A549 (cell line): ENCODE data around the gene GRID1. TPM values are rescaled to one million over a fixed set of nuclear protein-coding genes. Genes with fewer than 3 reads are reported as not detected.

ENCODE experiments used
- ATAC-seq, 2 experiments: fragments of 200-7000 bp in 1 of 2; fragments of >200 bp in 1 of 2; cut with Nextera tagmentation in 1 of 2; cut with Tn5 transposase in 1 of 2; 3 replicates each; pipeline versions ENCODE4 v1.8.0 to v1.9.1; 2018 to 2020; ENCODE audit warnings: mild to moderate bottlenecking in 1 of 2, moderate library complexity in 1 of 2
- CTCF ChIA-PET: fragments of 300-600 bp; sonication (Branson Sonifier 250); formaldehyde crosslinking; extraction: SDS; loops from one replicate; lab custom pipeline; 2021; ENCODE audit warnings: antibody characterized with exemption, inconsistent platforms; lab: Yijun Ruan, JAX
- POLR2A ChIA-PET: fragments of 350-600 bp; formaldehyde crosslinking; extraction: SDS; loops from one replicate; lab custom pipeline; 2021; ENCODE audit warnings: antibody characterized with exemption, inconsistent platforms; lab: Yijun Ruan, JAX
- DNase-seq, 2 experiments: peaks; one replicate each; pipeline versions ENCODE4 v3.0.0 to v3.0.0-alpha.2; 2011 to 2016; ENCODE audit warnings: low read depth in 1 of 2, low spot score in 1 of 2
- FAIRE-seq: peaks from 2 replicates; lab custom pipeline; 2011; peaks lifted over from hg19 to GRCh38; lab: Jason Lieb, UNC
- H3K27ac ChIP-seq, 2 experiments: fragments of >200 bp; sonication (Bioruptor Twin); formaldehyde crosslinking; 3 replicates each; pipeline ENCODE4 v1.5.1; 2016 to 2017
- H3K4me1 ChIP-seq: fragments of >200 bp; sonication (Bioruptor Twin); formaldehyde crosslinking; 3 replicates; pipeline ENCODE4 v1.6.1; 2016
- H3K4me2 ChIP-seq: fragments of >200 bp; sonication (Bioruptor Twin); formaldehyde crosslinking; 3 replicates; pipeline ENCODE4 v1.6.1; 2016
- H3K4me3 ChIP-seq: fragments of >200 bp; sonication (Bioruptor Twin); formaldehyde crosslinking; 3 replicates; pipeline ENCODE4 v1.5.1; 2016
- H3K9me3 ChIP-seq: fragments of >200 bp; sonication (Bioruptor Twin); formaldehyde crosslinking; 3 replicates; pipeline ENCODE4 v1.6.1; 2016
- CHD2 ChIP-seq: fragments of 150-350 bp; IDR thresholded peaks from 2 replicates; pipeline ENCODE4 v1.6.1; 2014; ENCODE audit warnings: low read length; ENCODE audit not compliant: partially characterized antibody
- CHD4 ChIP-seq: fragments of 200-600 bp; sonication (generic); IDR thresholded peaks from 2 replicates; pipeline ENCODE4 v1.6.1; 2016; ENCODE audit warnings: antibody characterized with exemption, mild to moderate bottlenecking, borderline replicate concordance
- EHF ChIP-seq: fragments of 250-450 bp; sonication (Bioruptor Pico); IDR thresholded peaks from 2 replicates; pipeline ENCODE4 v1.5.0; 2020; ENCODE audit warnings: mild to moderate bottlenecking
- EHMT2 ChIP-seq: fragments of 200-600 bp; sonication (generic); IDR thresholded peaks from 2 replicates; pipeline ENCODE4 v1.6.1; 2016; ENCODE audit warnings: antibody characterized with exemption, low read depth, mild to moderate bottlenecking, moderate library complexity
- FOSB ChIP-seq: fragments of 250-450 bp; sonication (Bioruptor Pico); IDR thresholded peaks from 2 replicates; pipeline ENCODE4 v1.5.0; 2020; ENCODE audit warnings: mild to moderate bottlenecking, moderate library complexity
- FOXS1 ChIP-seq: fragments of 250-450 bp; sonication (Bioruptor Pico); IDR thresholded peaks from 2 replicates; pipeline ENCODE4 v1.5.0; 2020; ENCODE audit warnings: mild to moderate bottlenecking, moderate library complexity
- GATA3 ChIP-seq: IDR thresholded peaks from 2 replicates; pipeline ENCODE4 v1.6.1; 2012; ENCODE audit warnings: borderline replicate concordance
- HDAC2 ChIP-seq: fragments of 200-600 bp; sonication (generic); IDR thresholded peaks from 2 replicates; pipeline ENCODE4 v1.6.1; 2016
- HMGXB4 ChIP-seq: fragments of 250-450 bp; sonication (Bioruptor Pico); IDR thresholded peaks from 2 replicates; pipeline ENCODE4 v1.5.0; 2021; ENCODE audit warnings: mild to moderate bottlenecking, moderate library complexity, borderline replicate concordance
- HOXB13 ChIP-seq: fragments of 250-450 bp; sonication (Bioruptor Pico); IDR thresholded peaks from 2 replicates; pipeline ENCODE4 v1.5.0; 2020; ENCODE audit warnings: low read depth, mild to moderate bottlenecking, moderate library complexity
- JUN ChIP-seq, 2 experiments: fragments of >200 bp; sonication (Bioruptor Twin); formaldehyde crosslinking; IDR thresholded peaks; 2 replicates in 1 of 2; 3 replicates in 1 of 2; pipeline ENCODE4 v1.6.1; 2016 to 2017
- KDM1A ChIP-seq: fragments of 200-600 bp; sonication (generic); IDR thresholded peaks from 2 replicates; pipeline ENCODE4 v1.6.1; 2016; ENCODE audit warnings: low read depth, mild to moderate bottlenecking
- KDM5A ChIP-seq: fragments of 200-600 bp; sonication (generic); IDR thresholded peaks from 2 replicates; pipeline ENCODE4 v1.6.1; 2016; ENCODE audit warnings: antibody characterized with exemption, mild to moderate bottlenecking
- MAZ ChIP-seq: fragments of 150-350 bp; IDR thresholded peaks from 2 replicates; pipeline ENCODE4 v1.6.1; 2014; ENCODE audit warnings: antibody characterized with exemption, low read depth, low read length, borderline replicate concordance
- NFE2L2 ChIP-seq: fragments of 150-350 bp; conservative IDR thresholded peaks from 2 replicates; pipeline ENCODE4 v1.6.1; 2014; ENCODE audit warnings: low read length
- NPAS2 ChIP-seq: fragments of 250-450 bp; sonication (Bioruptor Pico); IDR thresholded peaks from 2 replicates; pipeline ENCODE4 v1.8.0; 2022; ENCODE audit warnings: mild to moderate bottlenecking, moderate library complexity, borderline replicate concordance
- REST ChIP-seq: fragments of 200-600 bp; sonication (generic); IDR thresholded peaks from 2 replicates; pipeline ENCODE4 v1.6.1; 2016; ENCODE audit warnings: antibody characterized with exemption, mild to moderate bottlenecking, moderate library complexity
- TFCP2L1 ChIP-seq: fragments of 250-450 bp; sonication (Bioruptor Pico); IDR thresholded peaks from 2 replicates; pipeline ENCODE4 v1.5.0; 2021; ENCODE audit warnings: mild to moderate bottlenecking
- ZNF302 ChIP-seq: fragments of 250-450 bp; sonication (Bioruptor Pico); IDR thresholded peaks from 2 replicates; pipeline ENCODE4 v1.9.0; 2021; ENCODE audit warnings: inconsistent platforms, mild to moderate bottlenecking, moderate library complexity
- ZSCAN20 ChIP-seq: fragments of 250-450 bp; sonication (Bioruptor Pico); IDR thresholded peaks from 2 replicates; pipeline ENCODE4 v1.8.0; 2022; ENCODE audit warnings: mild to moderate bottlenecking, moderate library complexity
- WGBS: methylation state at CpG from one replicate; pipeline ENCODE4 v1.1.6; 2017; ENCODE audit errors: missing lambda C conversion rate; 5-methylcytosine and 5-hydroxymethylcytosine counted together
- polyA plus RNA-seq, 4 experiments: library from polyadenylated mRNA; depleted of rRNA in 3 of 4; stranded (reverse); fragments of >200 nt; fragmentation: RNase III in 1 of 4; extraction: RNeasy Plus Mini Kit Qiagen cat#74134 plus additional on column Dnase treatment in 1 of 4; gene quantifications; 2 replicates in 3 of 4; 3 replicates in 1 of 4; pipeline ENCODE4 v1.2.3, GENCODE V29; 2011 to 2017
- TF ChIP-seq, protein P1 (sequence below): IDR thresholded peaks from 2 replicates; pipeline ENCODE4 v1.6.1; 2012
- TF ChIP-seq, protein P2 (sequence below): fragments of >200 bp; sonication (Bioruptor Twin); formaldehyde crosslinking; IDR thresholded peaks from 2 replicates; pipeline ENCODE4 v1.6.1; 2016
- TF ChIP-seq, protein P3 (sequence below): IDR thresholded peaks from 2 replicates; pipeline ENCODE4 v1.6.1; 2012; ENCODE audit warnings: low read depth, borderline replicate concordance
- TF ChIP-seq, protein P4 (sequence below): fragments of >200 bp; sonication (Bioruptor Twin); formaldehyde crosslinking; IDR thresholded peaks from 3 replicates; pipeline ENCODE4 v1.5.1; 2016

GRID1 gene
- polyA plus RNA-seq, 2 of the 4 experiments (the other 2 are of a cell fraction) = 0.14 to 0.30 TPM

- Histone ChIP-seq H3K4me1 (no peaks in the 10 kb centered on the region), H3K4me3 (no peak overlapping the region), H3K9me3 (no peaks in the 10 kb centered on the region), H3K27ac (no peak overlapping the region), H3K4me2 (no peak overlapping the region)
- DNase-seq (no peak), FAIRE-seq (no peak), ATAC-seq (no peak)
- ChIA-PET POLR2A (no interaction called here), CTCF (no interaction called here)
- no peak for TF ChIP-seq KDM1A
- no peak for TF ChIP-seq REST
- no peak for TF ChIP-seq KDM5A
- TF ChIP-seq, protein P1, sequence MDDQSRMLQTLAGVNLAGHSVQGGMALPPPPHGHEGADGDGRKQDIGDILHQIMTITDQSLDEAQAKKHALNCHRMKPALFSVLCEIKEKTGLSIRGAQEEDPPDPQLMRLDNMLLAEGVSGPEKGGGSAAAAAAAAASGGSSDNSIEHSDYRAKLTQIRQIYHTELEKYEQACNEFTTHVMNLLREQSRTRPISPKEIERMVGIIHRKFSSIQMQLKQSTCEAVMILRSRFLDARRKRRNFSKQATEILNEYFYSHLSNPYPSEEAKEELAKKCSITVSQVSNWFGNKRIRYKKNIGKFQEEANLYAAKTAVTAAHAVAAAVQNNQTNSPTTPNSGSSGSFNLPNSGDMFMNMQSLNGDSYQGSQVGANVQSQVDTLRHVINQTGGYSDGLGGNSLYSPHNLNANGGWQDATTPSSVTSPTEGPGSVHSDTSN = no peak
- TF ChIP-seq CHD4 = no peak
- TF ChIP-seq FOXS1 = no peak
- WGBS = 8% methylated on average over 2 of the region's 2 CpGs
These were observed 312.9 kb downstream of the GRID1 start for GRCh38 chr10:86053675-86054074.

DNA sequence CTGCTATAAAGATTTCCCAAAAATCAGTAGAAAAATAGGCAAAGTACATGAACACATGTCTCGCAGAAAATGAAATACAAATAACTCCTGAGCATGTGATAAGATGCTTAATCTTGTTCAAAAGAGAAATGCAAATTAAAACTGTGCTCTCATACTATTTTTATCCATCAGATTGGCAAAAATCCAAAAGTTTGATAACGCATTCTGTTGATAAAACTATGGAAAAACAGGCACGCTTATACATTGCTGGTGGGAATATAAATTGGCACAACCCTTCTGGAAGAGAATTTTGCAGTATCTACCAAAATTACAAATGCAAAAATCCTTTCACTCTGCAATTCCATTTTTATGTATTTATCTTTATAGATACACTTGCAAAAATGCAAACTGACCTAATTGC lies 315.0 kb downstream of the GRID1 start:
- WGBS = 51% methylated on average over 3 of the region's 3 CpGs

More for the DNA sequence above, 315.0 kb downstream of the GRID1 start:
- FAIRE-seq (no peak), DNase-seq (no peak), ATAC-seq (no peak)
- Histone ChIP-seq H3K4me3 (no peak overlapping the region), H3K4me1 (no peaks in the 10 kb centered on the region), H3K27ac (no peak overlapping the region), H3K4me2 (no peak overlapping the region), H3K9me3 (no peaks in the 10 kb centered on the region)
- ChIA-PET CTCF (no interaction called here), POLR2A (no interaction called here)
- TF ChIP-seq, protein P2, sequence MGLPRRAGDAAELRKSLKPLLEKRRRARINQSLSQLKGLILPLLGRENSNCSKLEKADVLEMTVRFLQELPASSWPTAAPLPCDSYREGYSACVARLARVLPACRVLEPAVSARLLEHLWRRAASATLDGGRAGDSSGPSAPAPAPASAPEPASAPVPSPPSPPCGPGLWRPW = no peak
- TF ChIP-seq, protein P1 = no peak
- TF ChIP-seq ZSCAN20 (CRISPR knock-in tag) (no peak), KDM1A (no peak), EHF (CRISPR knock-in tag) (no peak), HDAC2 (no peak), EHMT2 (no peak), HMGXB4 (no peak), MAZ (no peak), GATA3 (no peak), CHD2 (no peak), HOXB13 (CRISPR knock-in tag) (no peak), NPAS2 (CRISPR knock-in tag) (no peak), NFE2L2 (no peak), JUN (IDR thresholded peaks at IDR 0.05) (no peak), FOSB (CRISPR knock-in tag) (no peak), ZNF302 (no peak), TFCP2L1 (no peak)
- TF ChIP-seq, protein P3, sequence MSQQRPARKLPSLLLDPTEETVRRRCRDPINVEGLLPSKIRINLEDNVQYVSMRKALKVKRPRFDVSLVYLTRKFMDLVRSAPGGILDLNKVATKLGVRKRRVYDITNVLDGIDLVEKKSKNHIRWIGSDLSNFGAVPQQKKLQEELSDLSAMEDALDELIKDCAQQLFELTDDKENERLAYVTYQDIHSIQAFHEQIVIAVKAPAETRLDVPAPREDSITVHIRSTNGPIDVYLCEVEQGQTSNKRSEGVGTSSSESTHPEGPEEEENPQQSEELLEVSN = no peak
- TF ChIP-seq, protein P4, sequence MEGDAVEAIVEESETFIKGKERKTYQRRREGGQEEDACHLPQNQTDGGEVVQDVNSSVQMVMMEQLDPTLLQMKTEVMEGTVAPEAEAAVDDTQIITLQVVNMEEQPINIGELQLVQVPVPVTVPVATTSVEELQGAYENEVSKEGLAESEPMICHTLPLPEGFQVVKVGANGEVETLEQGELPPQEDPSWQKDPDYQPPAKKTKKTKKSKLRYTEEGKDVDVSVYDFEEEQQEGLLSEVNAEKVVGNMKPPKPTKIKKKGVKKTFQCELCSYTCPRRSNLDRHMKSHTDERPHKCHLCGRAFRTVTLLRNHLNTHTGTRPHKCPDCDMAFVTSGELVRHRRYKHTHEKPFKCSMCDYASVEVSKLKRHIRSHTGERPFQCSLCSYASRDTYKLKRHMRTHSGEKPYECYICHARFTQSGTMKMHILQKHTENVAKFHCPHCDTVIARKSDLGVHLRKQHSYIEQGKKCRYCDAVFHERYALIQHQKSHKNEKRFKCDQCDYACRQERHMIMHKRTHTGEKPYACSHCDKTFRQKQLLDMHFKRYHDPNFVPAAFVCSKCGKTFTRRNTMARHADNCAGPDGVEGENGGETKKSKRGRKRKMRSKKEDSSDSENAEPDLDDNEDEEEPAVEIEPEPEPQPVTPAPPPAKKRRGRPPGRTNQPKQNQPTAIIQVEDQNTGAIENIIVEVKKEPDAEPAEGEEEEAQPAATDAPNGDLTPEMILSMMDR = no peak
